Uterus (tissue), 4 donors: ENCODE data around the gene CDH22. TPM values are rescaled to one million over a fixed set of nuclear protein-coding genes. Genes with fewer than 3 reads are reported as not detected.

Experiments used
- DNase-seq, 2 donors: peaks; one replicate each; pipeline ENCODE4 v3.0.0-alpha.2; 2019 to 2020
- H3K27ac ChIP-seq, 2 donors: fragments of 200-600 bp; sonication (generic); 1 replicate in 1 of 2; 2 replicates in 1 of 2; pipeline ENCODE4 v1.5.1; 2016 to 2018
- H3K27me3 ChIP-seq, 2 donors: fragments of 200-600 bp; sonication (generic); one replicate each; pipeline ENCODE4 v1.5.1; 2018 to 2019; ENCODE audit warnings: control low read depth in 1 of 2
- H3K36me3 ChIP-seq, 2 donors: fragments of 200-600 bp; sonication (generic); one replicate each; pipeline ENCODE4 v1.5.1; 2019; ENCODE audit warnings: control low read depth in 1 of 2
- H3K4me1 ChIP-seq, 2 donors: fragments of 200-600 bp; sonication (generic); one replicate each; pipeline ENCODE4 v1.5.1; 2018 to 2019; ENCODE audit warnings: control low read depth in 1 of 2
- H3K4me3 ChIP-seq, 2 donors: fragments of 200-600 bp; sonication (generic); 1 replicate in 1 of 2; 2 replicates in 1 of 2; pipeline ENCODE4 v1.5.1; 2018 to 2019; ENCODE audit warnings: mild to moderate bottlenecking in 1 of 2
- H3K9me3 ChIP-seq, 2 donors: fragments of 200-600 bp; sonication (generic); one replicate each; pipeline ENCODE4 v1.5.1; 2019; ENCODE audit warnings: control low read depth in 1 of 2
- POLR2A ChIP-seq, 2 donors: fragments of 450-650 bp; IDR thresholded peaks; one replicate each; pipeline ENCODE4 v1.6.1; 2016; ENCODE audit warnings: antibody characterized with exemption in 2 of 2, mild to moderate bottlenecking in 1 of 2, moderate library complexity in 1 of 2
- intact Hi-C: fragments of 100-400 bp; cut with DNase I; formaldehyde crosslinking; loops from one replicate; pipeline ENCODE4 v1.15.1; 2023; ENCODE audit warnings: low total_unique reads
- total RNA-seq, 4 donors: library from RNA; depleted of rRNA in 3 of 4; stranded (reverse); fragments of >200 nt in 3 of 4; gene quantifications; one replicate each; pipeline versions ENCODE4 v1.1.0 to v1.2.4, GENCODE V29; 2014 to 2023
- TF ChIP-seq, protein P1 (sequence below), 4 experiments: fragments of 200-600 bp in 2 of 4; fragments of 450-650 bp in 2 of 4; sonication (generic) in 2 of 4; IDR thresholded peaks; one replicate each; pipeline ENCODE4 v1.5.1; 2016 to 2019; ENCODE audit warnings: antibody characterized with exemption in 4 of 4, mild to moderate bottlenecking in 2 of 4, moderate library complexity in 1 of 4
- donor health status: DM: yes; HTN: yes; CAD: no.

Gene CDH22
- total RNA-seq, 4 donors from 2014 or later, result 0.48 to 0.49 TPM; not detected in 2

- H3K27ac ChIP-seq, result no peak overlapping the region
- no peak for DNase-seq
- H3K27me3 ChIP-seq, result no peaks in the 10 kb centered on the region
- intact Hi-C loops, result no loop called here
- H3K4me1 ChIP-seq, result no peaks in the 10 kb centered on the region
- no peak for TF ChIP-seq POLR2A (IDR thresholded peaks at IDR 0.05)
- TF ChIP-seq, protein P1, sequence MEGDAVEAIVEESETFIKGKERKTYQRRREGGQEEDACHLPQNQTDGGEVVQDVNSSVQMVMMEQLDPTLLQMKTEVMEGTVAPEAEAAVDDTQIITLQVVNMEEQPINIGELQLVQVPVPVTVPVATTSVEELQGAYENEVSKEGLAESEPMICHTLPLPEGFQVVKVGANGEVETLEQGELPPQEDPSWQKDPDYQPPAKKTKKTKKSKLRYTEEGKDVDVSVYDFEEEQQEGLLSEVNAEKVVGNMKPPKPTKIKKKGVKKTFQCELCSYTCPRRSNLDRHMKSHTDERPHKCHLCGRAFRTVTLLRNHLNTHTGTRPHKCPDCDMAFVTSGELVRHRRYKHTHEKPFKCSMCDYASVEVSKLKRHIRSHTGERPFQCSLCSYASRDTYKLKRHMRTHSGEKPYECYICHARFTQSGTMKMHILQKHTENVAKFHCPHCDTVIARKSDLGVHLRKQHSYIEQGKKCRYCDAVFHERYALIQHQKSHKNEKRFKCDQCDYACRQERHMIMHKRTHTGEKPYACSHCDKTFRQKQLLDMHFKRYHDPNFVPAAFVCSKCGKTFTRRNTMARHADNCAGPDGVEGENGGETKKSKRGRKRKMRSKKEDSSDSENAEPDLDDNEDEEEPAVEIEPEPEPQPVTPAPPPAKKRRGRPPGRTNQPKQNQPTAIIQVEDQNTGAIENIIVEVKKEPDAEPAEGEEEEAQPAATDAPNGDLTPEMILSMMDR (IDR thresholded peaks at IDR 0.05), result no peak
- H3K36me3 ChIP-seq, result no peaks in the 10 kb centered on the region
- H3K9me3 ChIP-seq, result no peaks in the 10 kb centered on the region
- no peak overlapping the region for H3K4me3 ChIP-seq
Measured at GRCh38 chr20:46291401-46291800, 16.9 kb downstream of the CDH22 start.

DNA sequence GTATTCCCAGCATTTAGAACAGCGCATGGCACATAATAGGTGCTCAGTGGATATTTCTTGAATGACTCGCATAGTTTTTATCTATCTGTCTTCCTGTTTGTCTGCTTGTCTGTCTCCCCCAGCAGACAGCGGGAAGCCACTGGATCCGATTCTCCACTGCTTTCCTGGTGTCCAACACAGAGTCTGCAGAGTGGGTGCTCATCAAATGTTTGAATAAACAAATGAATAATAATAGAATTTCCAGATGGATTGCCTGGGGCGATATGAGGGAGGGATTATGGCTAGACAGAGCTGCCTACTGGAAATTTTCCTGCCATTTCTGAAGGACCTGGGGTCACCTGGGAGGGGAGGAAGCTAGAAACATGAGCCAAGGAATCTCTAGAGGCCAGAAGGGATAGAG, 18.9 kb downstream of the CDH22 start:
- Histone ChIP-seq H3K27me3 (no peaks in the 10 kb centered on the region), H3K27ac (no peak overlapping the region)

GRCh38 chr20:46286977-46287376, 21.3 kb downstream of the CDH22 start:
- no peak for TF ChIP-seq POLR2A (IDR thresholded peaks at IDR 0.05)
- TF ChIP-seq, protein P1 (IDR thresholded peaks at IDR 0.05), result no peak
- H3K36me3 ChIP-seq, result no peaks in the 10 kb centered on the region
- no peaks in the 10 kb centered on the region for H3K4me1 ChIP-seq
- no peak overlapping the region for H3K27ac ChIP-seq
- H3K27me3 ChIP-seq, result no peaks in the 10 kb centered on the region
- intact Hi-C loops, result no loop called here
- H3K4me3 ChIP-seq, result no peak overlapping the region
- H3K9me3 ChIP-seq, result no peaks in the 10 kb centered on the region
- DNase-seq, result no peak

More for the DNA sequence above, 18.9 kb downstream of the CDH22 start:
- Histone ChIP-seq H3K36me3 (no peaks in the 10 kb centered on the region), H3K9me3 (no peaks in the 10 kb centered on the region), H3K4me3 (no peak overlapping the region), H3K4me1 (no peaks in the 10 kb centered on the region)
- intact Hi-C loops, result no loop called here
- DNase-seq, result no peak
- TF ChIP-seq, protein P1 (IDR thresholded peaks at IDR 0.05), result no peak
- TF ChIP-seq POLR2A (IDR thresholded peaks at IDR 0.05), result no peak

DNA sequence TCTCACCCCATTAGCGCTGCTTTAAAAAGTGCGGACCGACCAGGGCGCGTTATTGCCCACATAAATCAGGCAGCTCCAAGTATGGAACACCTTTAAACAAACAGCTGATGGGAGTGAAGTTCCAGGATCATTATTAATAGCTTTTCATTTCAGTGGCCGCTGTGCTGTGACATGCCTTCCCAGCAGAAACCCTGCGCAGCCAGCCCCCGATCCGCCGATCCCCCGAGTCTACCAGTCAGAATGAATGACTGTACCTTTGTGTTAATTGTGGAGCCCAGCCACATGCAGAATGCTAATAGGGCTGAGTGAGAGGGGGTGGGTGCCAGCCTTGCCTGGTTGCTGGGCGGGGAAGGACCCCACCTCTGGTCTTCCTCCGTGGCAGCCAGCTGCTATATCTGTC, 21.9 kb downstream of the CDH22 start:
- TF ChIP-seq, protein P1 (IDR thresholded peaks at IDR 0.05), result no peak
- no peak for TF ChIP-seq POLR2A (IDR thresholded peaks at IDR 0.05)
- no peak overlapping the region for H3K4me3 ChIP-seq
- no peaks in the 10 kb centered on the region for H3K4me1 ChIP-seq
- no peak overlapping the region for H3K27ac ChIP-seq
- intact Hi-C loops, result no loop called here
- no peaks in the 10 kb centered on the region for H3K27me3 ChIP-seq
- DNase-seq, result no peak
- H3K36me3 ChIP-seq, result no peaks in the 10 kb centered on the region
- no peaks in the 10 kb centered on the region for H3K9me3 ChIP-seq

GRCh38 chr20:46285740-46286139, 22.6 kb downstream of the CDH22 start:
- no peak for DNase-seq
- H3K9me3 ChIP-seq, result no peaks in the 10 kb centered on the region
- H3K27ac ChIP-seq, result no peak overlapping the region
- H3K36me3 ChIP-seq, result no peaks in the 10 kb centered on the region
- H3K4me3 ChIP-seq, result no peak overlapping the region
- TF ChIP-seq, protein P1 (IDR thresholded peaks at IDR 0.05), result no peak
- no peak for TF ChIP-seq POLR2A (IDR thresholded peaks at IDR 0.05)
- no peaks in the 10 kb centered on the region for H3K4me1 ChIP-seq
- intact Hi-C loops, result no loop called here
- no peaks in the 10 kb centered on the region for H3K27me3 ChIP-seq
